ENCODE measurements around the gene CTNNA2. TPM values are rescaled to one million over a fixed set of nuclear protein-coding genes. Genes with fewer than 3 reads are reported as not detected.

Gene CTNNA2
- total RNA-seq, 6 experiments from 2014 or later = 0.44 TPM; not detected in 5

DNA sequence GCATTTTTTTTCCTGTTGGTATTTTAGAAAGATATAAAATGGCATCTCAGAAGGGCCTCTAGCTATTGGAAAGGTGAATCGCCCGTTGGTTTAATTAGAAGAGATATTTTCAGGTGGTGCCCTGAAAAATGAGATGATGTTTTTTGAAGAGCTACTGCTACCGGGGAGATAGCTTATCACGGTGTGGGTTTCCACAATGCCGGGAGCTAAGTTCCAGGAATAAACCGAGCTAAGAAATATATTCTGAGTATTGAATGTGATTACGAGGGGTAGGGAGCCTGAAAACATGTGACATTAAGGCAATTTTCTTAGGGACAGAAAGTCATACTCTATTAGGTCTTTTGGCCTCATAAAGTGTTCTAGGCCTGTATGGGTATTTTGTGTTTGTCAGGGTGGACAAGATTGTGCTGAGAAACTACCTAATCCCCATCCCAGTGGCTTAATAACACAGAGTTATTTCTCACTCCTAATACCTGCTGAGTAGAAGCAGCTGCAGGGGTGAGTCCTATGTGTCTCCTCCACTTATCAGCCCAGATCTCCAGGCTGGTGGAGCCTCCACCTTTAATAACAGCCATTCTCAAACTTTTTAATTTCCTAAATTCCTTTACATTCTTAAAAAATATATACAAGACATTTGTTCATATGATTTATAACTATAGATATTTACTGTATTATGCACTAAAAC, 641.5 kb downstream of the CTNNA2 start:
- Histone ChIP-seq H3K4me1 (no peaks in the 10 kb centered on the region), H3K36me3 (no peaks in the 10 kb centered on the region), H3K9me3 (no peaks in the 10 kb centered on the region), H3K27ac (no peak overlapping the region), H3K4me3 (no peak overlapping the region), H3K27me3 (no peaks in the 10 kb centered on the region)
- TF ChIP-seq, protein P1, sequence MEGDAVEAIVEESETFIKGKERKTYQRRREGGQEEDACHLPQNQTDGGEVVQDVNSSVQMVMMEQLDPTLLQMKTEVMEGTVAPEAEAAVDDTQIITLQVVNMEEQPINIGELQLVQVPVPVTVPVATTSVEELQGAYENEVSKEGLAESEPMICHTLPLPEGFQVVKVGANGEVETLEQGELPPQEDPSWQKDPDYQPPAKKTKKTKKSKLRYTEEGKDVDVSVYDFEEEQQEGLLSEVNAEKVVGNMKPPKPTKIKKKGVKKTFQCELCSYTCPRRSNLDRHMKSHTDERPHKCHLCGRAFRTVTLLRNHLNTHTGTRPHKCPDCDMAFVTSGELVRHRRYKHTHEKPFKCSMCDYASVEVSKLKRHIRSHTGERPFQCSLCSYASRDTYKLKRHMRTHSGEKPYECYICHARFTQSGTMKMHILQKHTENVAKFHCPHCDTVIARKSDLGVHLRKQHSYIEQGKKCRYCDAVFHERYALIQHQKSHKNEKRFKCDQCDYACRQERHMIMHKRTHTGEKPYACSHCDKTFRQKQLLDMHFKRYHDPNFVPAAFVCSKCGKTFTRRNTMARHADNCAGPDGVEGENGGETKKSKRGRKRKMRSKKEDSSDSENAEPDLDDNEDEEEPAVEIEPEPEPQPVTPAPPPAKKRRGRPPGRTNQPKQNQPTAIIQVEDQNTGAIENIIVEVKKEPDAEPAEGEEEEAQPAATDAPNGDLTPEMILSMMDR (IDR thresholded peaks at IDR 0.05) = no peak
- TF ChIP-seq POLR2A (IDR thresholded peaks at IDR 0.05) = no peak
- no peak for ATAC-seq
- 62% methylated on average over 7 of the region's 7 CpGs for WGBS (ENCODE audit: insufficient coverage, low coverage, low lambda C conversion rate, missing lambda C conversion rate)
- DNase-seq = no peak
- intact Hi-C loops (cut with DNase I) = no loop called here

DNA sequence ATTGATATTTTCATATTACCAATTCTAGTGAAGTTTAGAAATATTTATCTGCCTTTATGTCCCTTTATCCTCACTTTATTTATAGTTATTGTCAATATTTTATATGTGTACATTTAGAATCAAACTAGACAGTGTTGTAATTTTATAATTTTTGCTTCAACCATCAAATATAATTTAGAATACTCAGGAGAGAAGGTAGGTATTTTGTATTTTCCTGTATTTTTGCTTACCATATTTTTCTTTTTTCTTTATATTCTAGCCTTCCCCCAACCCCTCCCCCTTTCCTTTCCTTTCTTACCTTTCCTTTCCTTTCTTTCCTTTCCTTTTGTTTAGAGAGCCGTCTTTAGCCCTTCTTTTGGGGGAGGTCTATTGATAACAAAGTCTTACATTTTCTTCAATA, 651.5 kb downstream of the CTNNA2 start:
- no peaks in the 10 kb centered on the region for H3K27me3 ChIP-seq
- ATAC-seq = no peak
- H3K27ac ChIP-seq = no peak overlapping the region
- H3K4me1 ChIP-seq = no peaks in the 10 kb centered on the region
- no peaks in the 10 kb centered on the region for H3K9me3 ChIP-seq
- TF ChIP-seq, protein P1 (IDR thresholded peaks at IDR 0.05) = no peak
- TF ChIP-seq POLR2A (IDR thresholded peaks at IDR 0.05) = no peak
- H3K4me3 ChIP-seq = no peak overlapping the region
- WGBS (ENCODE audit: insufficient coverage, low coverage, low lambda C conversion rate, missing lambda C conversion rate) = 20% methylated on average over 1 of the region's 1 CpG
- H3K36me3 ChIP-seq = no peaks in the 10 kb centered on the region
- intact Hi-C loops (cut with DNase I) = no loop called here
- no peak for DNase-seq

DNA sequence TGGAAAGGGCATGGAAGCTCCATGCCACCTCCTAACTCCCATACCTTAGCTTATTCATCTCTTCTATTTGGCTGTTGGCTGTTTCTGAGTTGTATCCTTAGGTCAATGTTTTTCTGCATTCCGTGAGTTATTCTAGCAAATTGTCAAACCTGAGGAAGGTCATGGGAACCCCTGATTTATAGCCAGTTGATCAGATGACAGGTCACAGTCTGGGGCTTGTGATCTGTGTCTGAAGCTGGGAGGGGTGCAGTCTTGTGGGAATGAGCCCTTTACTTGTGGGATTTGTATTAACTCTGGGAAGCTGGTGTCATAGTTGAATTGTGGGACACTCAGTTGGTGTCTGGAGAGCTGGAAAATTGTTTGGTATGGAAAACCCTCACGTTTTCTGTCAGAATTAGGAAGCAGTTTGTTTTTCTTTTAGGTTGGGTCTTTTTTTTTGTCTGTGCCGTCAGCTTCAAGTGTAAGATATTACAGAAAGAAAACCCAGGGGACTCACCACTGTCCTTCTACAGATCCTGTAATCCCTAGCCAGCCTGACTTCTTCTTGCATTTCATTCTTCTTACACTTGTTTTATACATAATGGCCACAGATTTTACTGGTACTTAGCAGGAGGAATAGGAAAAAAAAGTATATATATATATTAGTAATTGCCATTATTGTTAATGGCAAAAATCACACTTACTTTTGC, 653.8 kb downstream of the CTNNA2 start:
- 19% methylated on average over 3 of the region's 3 CpGs for WGBS (ENCODE audit: insufficient coverage, low coverage, low lambda C conversion rate, missing lambda C conversion rate)
- TF ChIP-seq, protein P1 (IDR thresholded peaks at IDR 0.05) = no peak
- TF ChIP-seq POLR2A (IDR thresholded peaks at IDR 0.05) = no peak
- H3K27ac ChIP-seq = no peak overlapping the region

DNA sequence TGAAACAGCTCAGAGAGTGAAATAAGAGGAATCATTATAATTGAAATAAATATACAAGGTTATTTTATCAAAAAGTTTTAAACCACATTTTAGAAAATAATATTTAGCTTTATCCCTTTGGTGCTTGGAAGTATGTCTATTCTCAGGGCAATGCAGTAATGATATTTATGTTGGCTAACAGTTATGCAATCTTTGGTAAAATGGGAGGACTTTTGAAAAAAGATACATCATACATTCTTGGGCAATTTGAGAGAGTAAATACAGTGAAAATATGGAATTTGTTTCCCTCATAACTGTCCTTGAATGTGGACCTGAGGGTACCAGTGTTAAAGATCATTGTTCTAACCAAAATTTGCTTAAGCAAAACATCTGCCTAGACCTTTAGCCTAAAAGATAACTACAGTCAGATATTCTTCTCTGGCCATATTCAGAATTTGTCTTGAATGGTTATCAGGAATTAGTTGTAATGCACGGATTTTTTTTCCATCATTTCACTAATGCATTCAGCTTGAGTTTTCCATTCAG, 654.5 kb downstream of the CTNNA2 start:
- WGBS (ENCODE audit: insufficient coverage, low coverage, low lambda C conversion rate, missing lambda C conversion rate) = 10% methylated on average over 1 of the region's 1 CpG
- DNase-seq (no peak), ATAC-seq (no peak)
- Histone ChIP-seq H3K4me1 (no peaks in the 10 kb centered on the region), H3K36me3 (no peaks in the 10 kb centered on the region), H3K27me3 (no peaks in the 10 kb centered on the region), H3K9me3 (no peaks in the 10 kb centered on the region), H3K4me3 (no peak overlapping the region), H3K27ac (no peak overlapping the region)
- intact Hi-C loops (cut with DNase I) = no loop called here
- TF ChIP-seq, protein P1 (IDR thresholded peaks at IDR 0.05) = no peak
- TF ChIP-seq POLR2A (IDR thresholded peaks at IDR 0.05) = no peak

More for the DNA sequence above, 653.8 kb downstream of the CTNNA2 start:
- H3K4me1 ChIP-seq = no peaks in the 10 kb centered on the region
- ATAC-seq (no peak), DNase-seq (no peak)
- H3K9me3 ChIP-seq = no peaks in the 10 kb centered on the region
- H3K36me3 ChIP-seq = no peaks in the 10 kb centered on the region
- intact Hi-C loops (cut with DNase I) = no loop called here
- H3K27me3 ChIP-seq = no peaks in the 10 kb centered on the region
- H3K4me3 ChIP-seq = no peak overlapping the region

All from right lobe of liver (tissue), 6 donors.